IMR-90 (cell line): Measurements from ENCODE around the gene SLC30A2. TPM values are rescaled to one million over a fixed set of nuclear protein-coding genes. Genes with fewer than 3 reads are reported as not detected.
A peak's percentile ranks its signal among the peaks of the same experiment; 100 is the strongest.

Experiments used
- ATAC-seq: fragments of 200-7000 bp; cut with Tn5 transposase; 2 replicates; pipeline ENCODE4 v1.9.1; 2020; ENCODE audit warnings: low read depth, mild to moderate bottlenecking, moderate library complexity
- BruUV-seq: library from RNA; stranded (reverse); fragments of 400-500 nt; replicated peaks from 2 replicates; lab custom pipeline; 2021; lab: Mats Ljungman, UMichigan
- CTCF ChIA-PET: fragments of 300-600 bp; formaldehyde crosslinking; extraction: SDS; loops from one replicate; lab custom pipeline; 2021; ENCODE audit warnings: antibody characterized with exemption; lab: Yijun Ruan, JAX
- POLR2A ChIA-PET: fragments of 300-600 bp; sonication (Branson Sonifier 250); formaldehyde crosslinking; loops from one replicate; lab custom pipeline; 2022; ENCODE audit warnings: antibody characterized with exemption; ENCODE audit not compliant: unreplicated experiment; lab: Charles Lee
- DNase-seq: peaks from one replicate; pipeline ENCODE4 v3.0.0; 2013
- H2AFZ ChIP-seq: replicated peaks from 2 replicates; pipeline ENCODE3; 2013; ENCODE audit warnings: low read length, mild to moderate bottlenecking; ENCODE audit not compliant: poor library complexity
- H2AK5ac ChIP-seq: 2 replicates; pipeline ENCODE4 v1.6.1; 2013; ENCODE audit warnings: low read depth, low read length, inconsistent platforms
- H2AK9ac ChIP-seq: replicated peaks from 2 replicates; pipeline ENCODE3; 2013; ENCODE audit warnings: mild to moderate bottlenecking, low read depth, low read length, moderate library complexity; ENCODE audit not compliant: poor library complexity
- H2BK120ac ChIP-seq: 2 replicates; pipeline ENCODE4 v1.6.1; 2013; ENCODE audit warnings: low read depth, low read length, inconsistent platforms
- H2BK15ac ChIP-seq: 3 replicates; pipeline ENCODE4 v1.6.1; 2013; ENCODE audit warnings: low read depth, low read length, inconsistent platforms
- H2BK20ac ChIP-seq: 2 replicates; pipeline ENCODE4 v1.6.1; 2013; ENCODE audit warnings: low read depth, mild to moderate bottlenecking, inconsistent platforms, low read length, moderate library complexity
- H2BK5ac ChIP-seq: 2 replicates; pipeline ENCODE4 v1.6.1; 2013; ENCODE audit warnings: mild to moderate bottlenecking, low read depth, low read length, inconsistent platforms; ENCODE audit not compliant: poor library complexity, severe bottlenecking
- H3K14ac ChIP-seq: replicated peaks from 2 replicates; pipeline ENCODE4 v1.6.1; 2013; ENCODE audit warnings: low read depth, low read length, inconsistent platforms
- H3K18ac ChIP-seq: 2 replicates; pipeline ENCODE4 v1.6.1; 2013; ENCODE audit warnings: low read depth, low read length, control low read depth
- H3K23ac ChIP-seq: 2 replicates; pipeline ENCODE4 v1.6.1; 2013; ENCODE audit warnings: low read depth, low read length, inconsistent platforms
- H3K27ac ChIP-seq: 2 replicates; pipeline ENCODE4 v1.5.1; 2013; ENCODE audit warnings: mild to moderate bottlenecking, control low read depth, low read length; ENCODE audit not compliant: insufficient read depth
- H3K27me3 ChIP-seq: 2 replicates; pipeline ENCODE4 v1.6.1; 2013; ENCODE audit warnings: low read length; ENCODE audit not compliant: control insufficient read depth, insufficient read depth
- H3K36me3 ChIP-seq: 2 replicates; pipeline ENCODE4 v1.6.1; 2013; ENCODE audit warnings: low read length, mixed read lengths; ENCODE audit not compliant: control insufficient read depth, insufficient read depth
- H3K4ac ChIP-seq: 2 replicates; pipeline ENCODE4 v1.6.1; 2013; ENCODE audit warnings: low read depth, low read length, inconsistent platforms
- H3K4me1 ChIP-seq: 2 replicates; pipeline ENCODE4 v1.6.1; 2013; ENCODE audit warnings: low read length, mixed read lengths; ENCODE audit not compliant: control insufficient read depth, insufficient read depth
- H3K4me2 ChIP-seq: 2 replicates; pipeline ENCODE4 v1.6.1; 2013; ENCODE audit warnings: low read depth, mild to moderate bottlenecking, control low read depth, low read length, moderate library complexity
- H3K4me3 ChIP-seq: 2 replicates; pipeline ENCODE4 v1.5.1; 2013; ENCODE audit warnings: low read depth, mild to moderate bottlenecking, control low read depth, low read length, moderate library complexity; ENCODE audit not compliant: insufficient read depth
- H3K56ac ChIP-seq: 2 replicates; pipeline ENCODE4 v1.6.1; 2013; ENCODE audit warnings: low read length, inconsistent platforms; ENCODE audit not compliant: insufficient read depth; ENCODE audit errors: extremely low read depth
- H3K79me1 ChIP-seq, 2 experiments: 2 replicates each; pipeline ENCODE4 v1.6.1; 2013; ENCODE audit warnings: low read length in 2 of 2, inconsistent platforms in 1 of 2, low read depth in 1 of 2
- H3K9ac ChIP-seq: 2 replicates; pipeline ENCODE4 v1.6.1; 2013; ENCODE audit warnings: low read depth, low read length, control low read depth
- H3K9me1 ChIP-seq: 2 replicates; pipeline ENCODE4 v1.6.1; 2013; ENCODE audit warnings: low read length, inconsistent platforms; ENCODE audit not compliant: insufficient read depth
- H3K9me3 ChIP-seq: 2 replicates; pipeline ENCODE4 v1.6.1; 2013; ENCODE audit warnings: low read length; ENCODE audit not compliant: control insufficient read depth, insufficient read depth
- H4K20me1 ChIP-seq: 2 replicates; pipeline ENCODE4 v1.6.1; 2013; ENCODE audit warnings: low read length, inconsistent platforms; ENCODE audit not compliant: insufficient read depth
- H4K5ac ChIP-seq: 2 replicates; pipeline ENCODE4 v1.6.1; 2013; ENCODE audit warnings: mild to moderate bottlenecking, low read depth, low read length, control low read depth
- H4K8ac ChIP-seq, 2 experiments: 2 replicates each; pipeline ENCODE4 v1.6.1; 2013; ENCODE audit warnings: low read depth in 2 of 2, low read length in 2 of 2, control low read depth in 1 of 2, inconsistent platforms in 1 of 2
- H4K91ac ChIP-seq: 2 replicates; pipeline ENCODE4 v1.6.1; 2013; ENCODE audit warnings: low read depth, low read length, inconsistent platforms; ENCODE audit not compliant: insufficient read depth
- POLR2A ChIP-seq: IDR thresholded peaks from 2 replicates; pipeline ENCODE4 v1.6.1; 2012; ENCODE audit warnings: mild to moderate bottlenecking, low read depth, low read length
- USF2 ChIP-seq: fragments of 150-350 bp; IDR thresholded peaks from 2 replicates; pipeline ENCODE4 v1.6.1; 2017; ENCODE audit warnings: mild to moderate bottlenecking, antibody characterized with exemption, low read length, low read depth
- WGBS, 2 experiments: methylation state at CpG; one replicate each; pipeline versions ENCODE4 v1.1.5 to v1.1.7; 2013; ENCODE audit warnings: missing lambda C conversion rate in 2 of 2; ENCODE audit not compliant: insufficient read length in 1 of 2; ENCODE audit errors: extremely low coverage in 2 of 2; 5-methylcytosine and 5-hydroxymethylcytosine counted together
- dilution Hi-C: fragments of 300-500 bp; cut with HindIII; formaldehyde crosslinking; loops from one replicate; pipeline ENCODE4 v1.14.3; 2018; ENCODE audit warnings: low sequenced_read_pairs; ENCODE audit not compliant: unreplicated experiment
- in situ Hi-C: fragments of 300-500 bp; cut with MboI; formaldehyde crosslinking; loops from 3 replicates; pipeline ENCODE4 v1.14.3; 2019; ENCODE audit warnings: low sequenced_read_pairs, inconsistent platforms, mixed read lengths
- intact Hi-C: fragments of 100-400 bp; cut with micrococcal nuclease; formaldehyde crosslinking; loops from 2 replicates; pipeline ENCODE4 v1.10.0; 2022
- polyA plus RNA-seq, 3 experiments: library from polyadenylated mRNA; depleted of rRNA; stranded (reverse); fragments of >200 nt; gene quantifications; 2 replicates each; pipeline ENCODE4 v1.2.3, GENCODE V29; 2012; ENCODE audit warnings: low replicate concordance in 1 of 3
- total RNA-seq: library from RNA; depleted of rRNA; stranded (reverse); fragments of >200 nt; gene quantifications from 2 replicates; pipeline ENCODE4 v1.2.3, GENCODE V29; 2012

Gene SLC30A2
- total and polyA plus RNA-seq, 2 of the 4 experiments (the other 2 are of a cell fraction): not detected

GRCh38 chr1:26049531-26050247 lies 3.8 kb upstream of the SLC30A2 start:
- Histone ChIP-seq H2AK5ac (no peak overlapping the region), H4K20me1 (no peaks in the 10 kb centered on the region), H3K79me1 (no peaks in the 10 kb centered on the region), H3K4me3 (no peak overlapping the region), H4K91ac (no peak overlapping the region), H2AFZ (no peak overlapping the region), H3K18ac (no peak overlapping the region), H4K8ac (no peak overlapping the region), H3K4me1 (no peaks in the 10 kb centered on the region), H3K27ac (no peak overlapping the region), H3K9me1 (no peaks in the 10 kb centered on the region), H4K5ac (no peak overlapping the region), H3K4me2 (no peak overlapping the region), H3K56ac (no peak overlapping the region), H3K9ac (no peak overlapping the region), H3K23ac (no peak overlapping the region), H3K9me3 (no peaks in the 10 kb centered on the region; the same call in 1 of the 2 replicates), H3K14ac (no peak overlapping the region), H2BK15ac (no peak overlapping the region), H2BK20ac (no peak overlapping the region), H2BK120ac (no peak overlapping the region), H2AK9ac (no peak overlapping the region), H3K27me3 (peaks cover 85% of the 10 kb centered on the region), H2BK5ac (no peak overlapping the region), H3K4ac (no peak overlapping the region), H3K36me3 (no peaks in the 10 kb centered on the region)
- intact Hi-C loops: no loop called here
- TF ChIP-seq POLR2A (no peak), USF2 (peak; percentile 51; the same call in 1 of the 2 replicates)
- CTCF ChIA-PET: no interaction called here
- DNase-seq (peak; percentile 10), ATAC-seq (no peak)
- dilution Hi-C loops: no loop called here
- in situ Hi-C loops: no loop called here
- WGBS, 2 experiments: 80% methylated on average over 1 of the region's 10 CpGs; no CpG with 5 or more reads in 1 of the 2 experiments
- POLR2A ChIA-PET: no interaction called here
- BruUV-seq: no TSS peak
